Left colon (tissue), 2 donors: ENCODE measurements around the gene ZNF212. TPM values are rescaled to one million over a fixed set of nuclear protein-coding genes. Genes with fewer than 3 reads are reported as not detected.

Source experiments
- ATAC-seq: fragments of 200-7000 bp; cut with Tn5 transposase; one replicate; pipeline ENCODE4 v1.9.1; 2020; ENCODE audit warnings: mild to moderate bottlenecking, moderate library complexity
- DNase-seq, 2 donors: peaks; one replicate each; pipeline ENCODE4 v3.0.0-alpha.2; 2020
- intact Hi-C, 2 donors: fragments of 100-400 bp; cut with DNase I in 1 of 2; cut with micrococcal nuclease in 1 of 2; formaldehyde crosslinking; loops; one replicate each; pipeline versions ENCODE4 v1.11.2 to v1.14.0; 2022; cut with DNase I, micrococcal nuclease
- total RNA-seq, 2 donors: library from RNA; stranded (reverse); fragmentation: NEBNext Ultra II Directional; extraction: Animal tissue kit (Norgen Biotek cat#: 25700); gene quantifications; one replicate each; pipeline ENCODE4 v1.2.1, GENCODE V29; 2021
- donor health status: DM: no; HTN: no; CAD: no.
- donor health status: DM: yes; HTN: yes; CAD: no.

ZNF212 gene
- total RNA-seq, 2 donors from 2014 or later = 9.3 to 9.7 TPM

GRCh38 chr7:149280661-149281507, 41.4 kb downstream of the ZNF212 start:
- DNase-seq = no peak
- no peak for ATAC-seq
- intact Hi-C loops = no loop called here

- DNase-seq (no peak), ATAC-seq (no peak)
- intact Hi-C loops = no loop called here
Measured at GRCh38 chr7:149281508-149282330, 42.3 kb downstream of the ZNF212 start.

GRCh38 chr7:149282331-149282655, 42.8 kb downstream of the ZNF212 start:
- DNase-seq (no peak), ATAC-seq (no peak)
- intact Hi-C loops = no loop called here

GRCh38 chr7:149283321-149283720, 43.9 kb downstream of the ZNF212 start:
- no peak for ATAC-seq
- DNase-seq = no peak
- intact Hi-C loops = no loop called here

- DNase-seq (peak in 1 of 2 donors; percentile 22), ATAC-seq (no peak)
- intact Hi-C loops = no loop called here
Measured at GRCh38 chr7:149284343-149284742, 44.9 kb downstream of the ZNF212 start.

- DNase-seq = peak; percentile 96 to 99
- peak; percentile 98 for ATAC-seq
- intact Hi-C loops = no loop called here
Measured at GRCh38 chr7:149284850-149285585, 45.6 kb downstream of the ZNF212 start.

- intact Hi-C loops = no loop called here
- DNase-seq (peak in 1 of 2 donors; percentile 34), ATAC-seq (peak; percentile 20)
Measured at GRCh38 chr7:149285603-149286002, 46.2 kb downstream of the ZNF212 start.

GRCh38 chr7:149286811-149287400, 47.5 kb downstream of the ZNF212 start:
- DNase-seq (no peak), ATAC-seq (no peak)
- intact Hi-C loops = no loop called here

- ATAC-seq (no peak), DNase-seq (no peak)
- intact Hi-C loops = no loop called here
Measured at GRCh38 chr7:149287622-149288021, 48.2 kb downstream of the ZNF212 start.

GRCh38 chr7:149289262-149289661, 49.8 kb downstream of the ZNF212 start:
- ATAC-seq = no peak
- no peak for DNase-seq
- intact Hi-C loops = no loop called here

- intact Hi-C loops = no loop called here
- ATAC-seq (no peak), DNase-seq (no peak)
Measured at GRCh38 chr7:149289856-149290255, 50.4 kb downstream of the ZNF212 start.

GRCh38 chr7:149291036-149291780, 51.8 kb downstream of the ZNF212 start:
- intact Hi-C loops = no loop called here
- DNase-seq (no peak), ATAC-seq (no peak)

- DNase-seq = no peak
- intact Hi-C loops = no loop called here
- no peak for ATAC-seq
Measured at GRCh38 chr7:149291781-149292461, 52.5 kb downstream of the ZNF212 start.

GRCh38 chr7:149292462-149292823, 53.0 kb downstream of the ZNF212 start:
- intact Hi-C loops = no loop called here
- no peak for DNase-seq
- ATAC-seq = no peak

GRCh38 chr7:149293338-149293737, 53.9 kb downstream of the ZNF212 start:
- no peak for ATAC-seq
- intact Hi-C loops = no loop called here
- DNase-seq = no peak

- DNase-seq (no peak), ATAC-seq (no peak)
- intact Hi-C loops = no loop called here
Measured at GRCh38 chr7:149293946-149294633, 54.6 kb downstream of the ZNF212 start.

GRCh38 chr7:149294634-149295480, 55.4 kb downstream of the ZNF212 start:
- intact Hi-C loops = no loop called here
- DNase-seq (no peak), ATAC-seq (no peak)
